Heart left ventricle (tissue), 13 donors: Measurements from ENCODE around the gene GATAD2B.

Experiments used
- POLR2A ChIP-seq, 2 donors: fragments of 450-650 bp; IDR thresholded peaks; one replicate each; pipeline ENCODE4 v1.6.1; 2017; ENCODE audit warnings: antibody characterized with exemption in 2 of 2, mild to moderate bottlenecking in 2 of 2, moderate library complexity in 2 of 2
- TF ChIP-seq, protein P1 (sequence below), 12 donors: fragments of 200-600 bp; sonication (generic) in 4 of 12; IDR thresholded peaks; one replicate each; pipeline versions ENCODE4 v1.5.0 to v1.8.0; 2018 to 2022; ENCODE audit warnings: antibody characterized with exemption in 12 of 12, mild to moderate bottlenecking in 5 of 12
- donor health status: ischemic (EF 13 %, LVEDD 7.1; RV severe dilation, severe dysfunction).
- donor health status: DM: no; HTN: yes; CAD: no.
- donor health status: DM: no; HTN: no; CAD: no.
- donor health status: ischemic (EF 25% LVEDD 6.9; RV normal size, moderate dysfunction).
- donor health status: ischemic (EF 25% LVEDD 5.7; RV mildly dilated, moderate dysfunction).
- donor health status: ischemic (EF 35%, LVEDD 5.7; RV mildly dilated, moderate dysfunction).
- donor health status: nonischemic (EF 11% LVEDD 7.7; RV severe dilation, severe dysfunction).
- donor health status: DM: yes; HTN: yes; CAD: no.
- donor health status: PGD.
- donor health status: ischemic (EF 29% LVEDD 5.4; RV normal size, mild dysfunction).
- donor health status: nonischemic (EF 23%, LVEDD 6.1; RV moderate dilation, normal function).

DNA sequence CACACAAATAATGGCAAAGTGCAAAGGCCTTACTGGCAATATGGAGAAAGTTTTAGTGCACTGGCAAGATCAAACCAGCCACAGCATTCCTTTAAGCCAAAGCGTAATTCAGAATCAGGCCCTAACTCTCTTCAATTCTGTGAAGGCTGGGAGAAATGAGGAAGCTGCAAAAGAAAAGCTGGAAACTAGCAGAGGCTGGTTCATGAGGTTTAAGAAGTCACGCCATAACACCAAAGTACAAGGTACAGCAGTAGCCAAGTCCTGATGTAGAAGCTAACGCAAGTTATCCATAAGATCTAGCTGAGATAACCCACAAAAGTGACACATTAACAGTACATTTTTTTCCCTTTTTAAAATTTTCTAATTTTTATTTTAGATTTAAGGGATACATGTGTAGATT, 90.5 kb downstream of the GATAD2B start:
- TF ChIP-seq, protein P1, sequence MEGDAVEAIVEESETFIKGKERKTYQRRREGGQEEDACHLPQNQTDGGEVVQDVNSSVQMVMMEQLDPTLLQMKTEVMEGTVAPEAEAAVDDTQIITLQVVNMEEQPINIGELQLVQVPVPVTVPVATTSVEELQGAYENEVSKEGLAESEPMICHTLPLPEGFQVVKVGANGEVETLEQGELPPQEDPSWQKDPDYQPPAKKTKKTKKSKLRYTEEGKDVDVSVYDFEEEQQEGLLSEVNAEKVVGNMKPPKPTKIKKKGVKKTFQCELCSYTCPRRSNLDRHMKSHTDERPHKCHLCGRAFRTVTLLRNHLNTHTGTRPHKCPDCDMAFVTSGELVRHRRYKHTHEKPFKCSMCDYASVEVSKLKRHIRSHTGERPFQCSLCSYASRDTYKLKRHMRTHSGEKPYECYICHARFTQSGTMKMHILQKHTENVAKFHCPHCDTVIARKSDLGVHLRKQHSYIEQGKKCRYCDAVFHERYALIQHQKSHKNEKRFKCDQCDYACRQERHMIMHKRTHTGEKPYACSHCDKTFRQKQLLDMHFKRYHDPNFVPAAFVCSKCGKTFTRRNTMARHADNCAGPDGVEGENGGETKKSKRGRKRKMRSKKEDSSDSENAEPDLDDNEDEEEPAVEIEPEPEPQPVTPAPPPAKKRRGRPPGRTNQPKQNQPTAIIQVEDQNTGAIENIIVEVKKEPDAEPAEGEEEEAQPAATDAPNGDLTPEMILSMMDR (IDR thresholded peaks at IDR 0.05), result no peak
- no peak for TF ChIP-seq POLR2A (IDR thresholded peaks at IDR 0.05)
